Astrocyte of the hippocampus (primary cell): Measurements from ENCODE around the gene SOX5.
"Not testable (repeated sequence)": the region's sequence is repeated elsewhere in the genome, so short reads cannot be mapped to it uniquely, and the experiment has no call there.

Experiments
- DNase-seq: peaks from one replicate; pipeline ENCODE4 v3.0.0; 2011; ENCODE audit warnings: low read depth, low spot score

SOX5 gene

DNA sequence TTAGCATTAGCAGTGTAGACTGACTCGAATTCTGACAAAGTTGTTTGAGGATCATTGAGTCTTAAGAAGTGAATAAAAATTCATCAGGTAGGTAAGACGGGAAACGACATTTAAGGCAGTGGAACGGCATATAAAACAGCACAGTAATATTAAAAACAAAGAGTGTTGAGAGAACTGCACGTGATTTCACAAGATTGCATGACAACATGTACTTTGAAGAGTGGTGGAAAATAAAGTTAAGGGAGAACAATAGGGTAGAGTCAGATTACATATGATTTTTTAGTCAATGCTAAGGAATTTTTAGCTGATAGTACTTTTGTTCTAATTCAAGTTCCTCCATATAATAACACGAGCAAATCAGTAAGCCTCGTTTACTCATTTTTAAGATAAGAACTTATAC lies 115.4 kb downstream of the SOX5 start:
- peak; percentile 15 for DNase-seq

DNA sequence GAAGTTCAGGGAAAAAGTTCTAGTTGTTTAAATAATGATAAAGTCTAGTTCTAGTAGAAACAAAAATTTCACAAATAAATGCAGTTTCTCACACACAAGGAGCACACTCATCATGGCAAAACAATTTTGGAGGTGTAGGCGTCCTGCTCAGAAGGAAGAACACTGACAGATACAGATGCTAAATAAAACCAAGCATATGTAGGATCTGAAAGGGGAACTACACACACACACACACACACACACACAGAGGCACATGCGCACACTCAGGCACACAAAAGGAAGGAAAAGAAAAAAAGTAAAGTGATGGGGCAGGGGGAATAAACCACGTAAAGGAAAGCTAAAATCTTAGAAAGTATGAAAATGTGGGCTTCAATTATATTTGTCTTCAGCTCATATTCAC lies 117.7 kb downstream of the SOX5 start:
- no peak for DNase-seq

DNA sequence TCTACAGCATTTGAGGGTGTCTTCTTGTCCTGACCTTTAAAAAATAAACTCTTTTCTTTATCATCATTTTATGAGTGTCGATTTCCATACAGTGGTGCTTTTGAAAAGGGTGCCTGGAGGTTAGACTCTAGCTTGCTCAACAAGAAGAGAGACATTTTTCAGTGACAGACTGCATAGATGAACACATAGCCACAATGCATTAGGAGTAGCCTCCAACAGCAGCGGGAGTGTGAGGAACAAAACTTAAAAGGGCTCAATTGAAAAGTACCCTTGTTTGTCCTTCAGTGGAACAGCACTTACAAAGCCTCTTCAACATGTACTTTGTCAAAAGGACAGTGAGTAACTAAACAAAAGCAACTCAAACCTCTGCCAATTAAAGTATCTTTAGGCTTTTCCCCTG lies 119.3 kb downstream of the SOX5 start:
- peak; percentile 7 for DNase-seq

DNA sequence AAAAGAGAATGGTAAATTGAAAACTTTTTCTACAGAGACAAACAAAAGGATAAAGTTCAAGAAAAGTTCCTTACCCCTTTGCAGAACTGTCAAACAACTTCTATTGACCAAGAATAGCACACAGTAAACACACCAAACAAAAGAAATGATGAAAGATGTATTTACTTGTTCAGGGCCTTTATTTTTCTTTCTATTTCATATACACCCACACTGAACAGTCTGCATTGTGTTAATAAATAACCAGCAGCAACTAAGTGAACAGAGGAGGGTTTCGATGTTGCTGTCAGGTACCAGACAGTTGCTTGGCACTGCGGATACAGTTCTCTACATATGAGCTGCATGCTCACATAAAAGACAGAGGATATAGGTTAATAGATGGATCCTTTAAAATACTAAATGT lies 122.1 kb downstream of the SOX5 start:
- DNase-seq, result no peak

- DNase-seq, result not testable (repeated sequence)
Measured at GRCh38 chr12:23825124-23825523, 124.3 kb downstream of the SOX5 start.

DNA sequence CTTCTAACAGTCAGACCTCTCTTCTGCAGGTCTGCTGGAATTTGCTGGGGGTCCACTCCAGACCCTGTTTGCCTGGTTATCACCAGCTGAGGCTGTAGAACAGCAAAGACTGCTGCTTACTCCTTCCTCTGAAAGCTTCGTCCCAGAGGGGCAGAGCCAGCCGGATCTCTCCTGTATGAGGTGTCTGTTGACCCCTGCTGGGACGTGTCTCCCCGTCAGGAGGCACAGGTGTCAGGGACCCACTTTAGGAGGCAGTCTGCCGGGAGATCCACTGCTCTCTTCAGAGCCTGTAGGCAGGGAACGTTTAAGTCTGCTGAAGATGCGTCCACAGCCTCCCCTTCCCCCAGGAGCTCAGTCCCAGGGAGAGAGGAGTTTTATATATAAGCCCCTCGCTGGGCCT lies 125.1 kb downstream of the SOX5 start:
- DNase-seq, result no peak

GRCh38 chr12:23822883-23823282 lies 126.6 kb downstream of the SOX5 start:
- DNase-seq, result not testable (repeated sequence)

DNA sequence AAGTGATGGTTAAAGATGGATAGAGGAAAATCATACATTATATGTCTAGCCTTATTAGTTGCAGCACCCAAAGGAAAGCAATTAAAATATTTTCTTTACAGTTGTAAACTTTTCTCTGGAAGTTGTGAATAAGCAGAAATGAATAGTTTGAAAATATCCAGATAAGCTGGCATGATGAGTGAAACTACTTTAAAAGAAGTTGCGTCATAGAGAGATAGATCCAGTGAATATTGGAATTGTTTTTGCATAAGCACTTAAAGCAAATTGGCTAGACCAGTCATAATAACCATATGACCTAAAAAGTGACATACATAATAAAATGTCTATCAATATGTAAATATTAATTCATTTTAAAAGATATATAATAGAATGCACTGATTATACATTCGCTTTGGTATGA lies 132.1 kb downstream of the SOX5 start:
- DNase-seq, result no peak

DNA sequence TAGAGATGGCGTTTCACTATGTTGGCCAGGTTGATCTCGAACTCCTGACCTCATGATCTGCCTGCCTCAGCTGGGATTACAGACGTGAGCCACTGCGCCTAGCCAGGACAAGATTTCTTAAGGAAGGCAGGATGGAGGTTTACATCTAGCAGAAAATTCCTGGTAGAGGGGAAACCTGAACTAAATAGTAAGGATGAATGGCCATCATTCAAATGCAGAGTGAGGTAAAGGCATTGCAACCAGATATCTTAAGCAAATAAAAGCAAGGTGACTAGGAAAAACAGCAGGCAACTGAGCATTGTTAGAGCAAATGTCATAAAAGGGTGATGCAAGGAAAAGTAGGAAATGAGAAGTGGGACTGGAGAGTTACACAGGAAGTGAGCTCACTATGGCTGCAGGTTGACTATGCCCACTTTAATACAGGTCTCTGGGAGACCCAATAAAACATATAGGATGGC lies 133.0 kb downstream of the SOX5 start:
- no peak for DNase-seq

DNA sequence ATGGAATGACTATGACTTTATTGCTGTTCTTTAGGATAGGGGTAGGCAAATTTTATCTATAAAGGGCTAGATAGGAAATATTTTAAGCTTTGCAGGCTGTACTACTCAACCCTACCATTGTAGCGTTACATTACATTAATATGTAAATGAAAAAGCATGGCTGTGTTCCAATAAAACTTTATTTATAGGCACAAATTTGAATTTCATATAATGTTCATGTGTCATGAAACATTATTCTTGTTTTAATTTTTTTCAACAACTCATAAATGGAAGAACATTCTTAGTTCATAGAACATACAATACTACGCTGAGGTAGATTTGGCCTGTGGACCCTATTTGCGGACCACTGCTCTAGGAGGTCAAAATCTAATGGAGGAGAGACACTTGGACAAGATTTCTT lies 133.7 kb downstream of the SOX5 start:
- DNase-seq, result no peak

GRCh38 chr12:23813206-23813605 lies 136.3 kb downstream of the SOX5 start:
- DNase-seq, result no peak

- no peak for DNase-seq
Measured at GRCh38 chr12:23810329-23810902, 139.1 kb downstream of the SOX5 start.

GRCh38 chr12:23803540-23803939 lies 145.9 kb downstream of the SOX5 start:
- DNase-seq, result no peak

GRCh38 chr12:23795494-23795893 lies 154.0 kb downstream of the SOX5 start:
- DNase-seq, result no peak

DNA sequence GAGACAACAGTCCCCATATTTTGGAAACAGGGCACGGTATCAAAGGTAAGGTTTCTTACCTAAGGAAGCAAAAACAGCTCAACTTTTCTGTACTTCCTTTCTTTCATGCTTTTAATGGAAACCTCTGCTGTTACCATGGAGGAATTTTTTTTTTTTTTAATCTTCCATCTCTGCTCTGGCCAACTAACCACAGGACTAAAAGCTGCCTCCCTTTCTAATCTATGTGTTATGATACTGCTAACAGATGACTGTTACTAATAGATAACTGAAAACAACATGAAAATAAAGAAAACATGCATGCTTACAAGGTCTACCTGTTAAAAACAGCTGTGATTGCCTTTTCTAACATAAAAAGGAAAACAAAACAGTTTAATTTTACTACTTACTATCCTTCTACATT lies 168.4 kb downstream of the SOX5 start:
- DNase-seq, result no peak

DNA sequence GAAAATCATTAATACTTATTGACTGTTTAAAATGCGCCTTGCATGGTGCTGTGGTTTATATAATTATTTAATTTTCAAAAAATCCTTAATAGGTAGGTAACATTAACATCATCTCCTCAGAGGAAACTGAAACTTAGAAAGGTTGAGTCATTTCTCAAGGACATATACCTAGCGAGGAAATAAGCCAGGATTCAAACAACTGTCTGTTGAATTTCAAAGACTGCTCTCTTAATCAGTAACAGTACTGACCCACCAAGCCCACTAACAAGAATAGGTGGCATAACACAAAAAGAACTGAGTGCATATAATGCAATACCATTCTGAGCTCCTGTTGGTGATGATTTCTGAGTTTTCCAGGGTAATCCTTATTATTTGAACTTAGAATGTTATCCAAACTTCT lies 174.3 kb downstream of the SOX5 start:
- DNase-seq, result no peak

DNA sequence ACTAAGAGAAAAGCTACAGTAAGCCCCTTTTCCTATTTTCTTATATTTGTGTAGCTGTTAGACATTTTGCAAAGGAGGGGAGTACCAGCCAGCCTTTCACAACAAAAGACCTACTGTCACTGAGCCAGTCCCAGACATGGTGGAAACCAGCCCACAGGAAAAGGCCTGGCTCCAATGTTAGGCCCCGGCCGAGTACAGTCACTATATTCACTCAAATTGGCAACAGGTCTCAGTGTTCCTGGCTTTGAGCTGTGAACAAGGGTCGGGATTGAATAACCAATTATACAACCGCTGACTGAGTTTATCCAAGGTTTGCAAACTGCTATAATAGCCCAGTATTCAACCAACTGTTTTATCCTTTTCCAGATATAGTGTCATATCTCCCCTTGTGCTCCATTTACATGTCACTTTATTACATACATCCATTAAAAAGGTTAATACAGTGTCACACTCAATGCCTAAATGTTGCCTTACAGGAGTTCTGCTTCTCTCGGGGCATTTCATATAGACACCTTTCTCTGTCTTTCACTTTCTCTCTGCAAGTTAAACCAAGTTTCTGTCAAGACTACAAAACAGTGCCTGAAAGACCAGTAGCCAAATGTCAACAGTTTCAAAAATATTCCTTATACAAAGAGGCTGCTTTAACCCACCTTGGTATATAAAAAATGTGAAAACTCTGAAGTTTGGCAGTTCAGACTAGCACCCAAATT lies 178.1 kb downstream of the SOX5 start:
- DNase-seq, result peak; percentile 81

DNA sequence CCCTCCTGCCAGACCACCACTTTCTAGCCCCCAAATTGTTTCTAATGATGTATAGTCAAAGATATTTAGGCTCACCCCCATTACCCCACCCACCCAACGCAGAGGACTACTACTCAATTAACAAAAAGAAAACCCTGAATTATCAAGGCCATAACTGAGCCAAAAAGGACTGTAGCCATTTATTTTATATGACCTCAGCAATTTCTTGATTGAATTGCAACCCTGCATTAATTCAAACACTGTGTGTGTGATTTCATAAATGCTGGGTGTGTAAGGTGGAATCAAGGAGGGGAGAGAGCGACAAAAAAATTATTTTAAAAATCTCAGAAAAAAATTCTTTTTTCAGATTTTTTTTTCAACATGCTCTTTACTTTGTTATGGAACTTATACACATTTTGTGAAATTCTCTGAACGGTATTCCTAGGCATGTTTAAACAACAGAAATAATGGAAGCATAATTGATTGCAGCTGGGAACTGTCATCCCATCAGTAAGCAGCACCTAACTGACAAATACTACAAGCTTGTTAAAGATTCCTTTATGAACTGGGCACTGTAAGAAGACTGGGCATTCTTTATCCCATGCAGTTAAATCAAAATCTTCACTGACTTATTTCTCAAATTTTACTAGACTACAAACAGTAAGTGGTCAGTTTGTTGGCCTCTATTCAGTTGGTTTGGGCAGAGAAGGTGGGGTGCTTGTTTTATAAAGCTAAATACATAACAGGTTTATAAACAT lies 179.1 kb downstream of the SOX5 start:
- no peak for DNase-seq

DNA sequence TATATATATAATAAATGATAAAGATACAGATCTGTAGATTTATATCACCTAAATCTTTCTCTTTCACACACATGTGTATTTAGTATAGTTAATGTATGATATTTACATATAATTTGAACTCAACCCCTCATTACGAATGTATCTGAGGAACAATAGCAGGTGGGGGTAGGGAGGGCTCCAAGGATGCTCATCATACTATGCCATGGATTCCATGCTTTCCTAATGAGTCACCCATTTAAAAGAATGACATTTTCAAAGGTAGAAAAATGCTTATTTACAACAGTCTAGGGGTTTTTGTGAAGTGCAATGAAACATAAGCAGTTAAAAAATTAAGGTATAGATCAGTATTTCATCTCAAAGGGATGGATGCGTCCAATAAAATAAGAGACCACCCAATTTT lies 181.6 kb downstream of the SOX5 start:
- peak; percentile 29 for DNase-seq

GRCh38 chr12:23763724-23764123 lies 185.7 kb downstream of the SOX5 start:
- DNase-seq, result no peak

DNA sequence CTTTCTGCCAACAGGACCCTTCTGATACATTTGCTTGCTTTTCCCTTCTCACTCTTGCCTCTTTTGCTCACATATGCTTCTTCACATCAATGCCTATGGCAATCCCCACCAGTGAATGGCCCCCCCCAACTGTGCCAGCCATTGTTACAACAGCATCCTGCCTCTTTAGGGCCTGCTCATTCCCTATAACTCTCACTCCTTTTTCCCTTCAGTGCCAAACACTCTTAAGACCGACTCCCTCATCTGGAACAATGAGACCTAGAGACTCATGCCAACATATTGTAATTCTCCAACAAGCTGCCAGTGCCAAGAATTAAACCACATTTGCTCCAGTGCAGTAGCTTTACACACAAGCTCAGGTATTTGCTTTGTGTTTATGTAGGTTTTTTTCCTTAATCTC lies 189.0 kb downstream of the SOX5 start:
- DNase-seq, result peak; percentile 92

DNA sequence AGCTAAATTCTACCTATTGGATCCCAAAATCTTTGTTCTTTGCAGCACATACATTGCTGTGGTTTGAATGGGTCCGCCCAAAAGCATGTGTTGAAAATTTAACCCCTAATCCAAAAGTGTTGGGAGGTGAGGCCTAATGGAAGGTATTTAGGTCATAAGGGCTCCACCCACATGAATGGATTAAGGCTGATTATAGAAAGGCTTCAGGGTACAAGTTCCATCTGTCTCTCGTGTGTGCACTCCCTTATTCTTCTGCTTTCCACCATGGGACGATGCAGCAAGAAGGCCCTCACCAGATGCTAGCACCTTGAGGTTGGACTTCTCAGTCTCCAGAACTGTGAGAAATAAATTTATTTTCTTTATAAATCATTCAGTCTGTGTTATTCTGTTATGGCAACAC lies 190.9 kb downstream of the SOX5 start:
- DNase-seq, result no peak

DNA sequence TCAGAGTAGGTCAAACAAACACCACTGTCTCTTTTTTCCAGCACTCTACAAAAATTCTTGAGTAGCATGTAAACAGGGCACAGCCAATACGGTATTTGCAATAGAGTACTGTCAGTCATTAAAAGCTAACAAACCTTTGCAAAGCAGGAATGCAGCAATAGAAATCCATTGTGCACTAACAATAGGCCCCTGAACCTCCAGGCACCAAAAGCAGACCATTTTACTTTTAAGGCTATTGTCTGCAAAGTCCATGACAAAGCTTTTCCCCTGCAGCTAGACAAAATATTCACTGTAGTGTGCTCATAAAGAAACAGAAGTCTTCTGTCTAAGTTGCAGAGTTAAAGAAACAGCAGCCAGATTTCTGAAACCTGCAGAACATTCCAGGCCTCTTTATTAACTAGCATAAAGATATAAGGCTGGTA lies 191.9 kb downstream of the SOX5 start:
- DNase-seq, result peak; percentile 69
